Prostate gland (tissue), 2 donors: ENCODE results near the gene SLC38A6.

Source experiments
- CTCF ChIP-seq, 4 experiments: fragments of 200-600 bp in 2 of 4; fragments of 450-650 bp in 2 of 4; sonication (generic) in 2 of 4; IDR thresholded peaks; 1 replicate in 3 of 4; 2 replicates in 1 of 4; pipeline ENCODE4 v1.5.1; 2016 to 2019; ENCODE audit warnings: antibody characterized with exemption in 4 of 4, mild to moderate bottlenecking in 2 of 4, moderate library complexity in 2 of 4
- POLR2A ChIP-seq: fragments of 450-650 bp; IDR thresholded peaks from one replicate; pipeline ENCODE4 v1.6.1; 2016; ENCODE audit warnings: antibody characterized with exemption, mild to moderate bottlenecking

DNA sequence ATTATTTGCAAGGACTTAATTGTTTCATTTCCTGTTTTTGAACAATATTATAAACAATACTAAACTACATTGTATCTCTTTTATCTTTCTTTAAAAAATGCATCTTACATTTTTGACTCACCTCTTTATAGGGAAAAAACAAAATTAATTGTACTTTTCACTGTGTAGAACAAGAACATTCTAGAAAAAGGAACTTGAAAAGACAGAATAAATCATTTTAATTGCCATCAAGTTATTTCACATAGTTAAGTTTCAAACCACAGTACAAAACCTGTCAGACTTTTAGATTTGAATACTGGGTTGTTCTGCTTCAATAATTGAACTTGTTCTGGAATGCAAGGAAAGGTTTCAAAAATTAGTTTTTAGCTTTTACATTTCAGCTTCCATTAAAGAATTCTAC, 50.0 kb downstream of the SLC38A6 start:
- TF ChIP-seq CTCF (IDR thresholded peaks at IDR 0.05) (no peak), POLR2A (no peak)
